ENCODE results near the gene GPR89B. TPM values are rescaled to one million over a fixed set of nuclear protein-coding genes. Genes with fewer than 3 reads are reported as not detected.

The GPR89B gene
- total and polyA plus RNA-seq, 2 of the 8 experiments (the other 6 are each of a cell fraction or from before 2014, with no cell fraction given), result 19.5 to 32.5 TPM

DNA sequence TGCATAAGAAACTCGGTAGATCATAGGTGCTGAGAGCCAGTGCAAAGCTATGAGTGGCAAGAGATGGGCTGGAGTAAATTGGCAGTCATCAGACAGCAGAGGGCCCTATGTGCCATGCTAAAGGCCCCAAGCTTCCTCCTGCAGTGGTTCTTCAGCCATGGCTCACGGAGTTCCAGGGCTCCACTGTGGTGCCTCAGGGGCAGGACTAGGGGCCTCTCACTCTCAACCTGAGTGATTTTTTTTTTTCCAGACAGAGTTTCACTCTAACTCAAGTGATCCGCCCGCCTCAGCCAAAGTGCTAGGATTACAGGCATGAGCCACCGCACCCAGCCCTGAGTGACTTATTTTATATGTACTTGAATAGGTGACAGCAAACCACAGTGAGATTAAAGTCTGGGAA, 36.0 kb upstream of the GPR89B start:
- Histone ChIP-seq H3K27me3 (replicated peaks in 1 of 4; ENCODE audit: control insufficient read depth in 3 of 4, extremely low read depth in 1 of 4, insufficient read depth in 3 of 4, low read length in 3 of 4) (no peaks in the 10 kb centered on the region), H3K79me1 (ENCODE audit: low read depth, low read length) (no peaks in the 10 kb centered on the region), H3K4me1 (replicated peaks in 1 of 4; ENCODE audit: control insufficient read depth in 3 of 4, insufficient read depth in 4 of 4, low read length in 3 of 4) (peaks cover 0 to 6% (median 0%) of the 10 kb centered on the region in 4 experiments; a peak in 3 of 7 replicates), H3K9me3 (ENCODE audit: insufficient read depth in 2 of 2, low read depth in 1 of 2, low read length in 1 of 2) (no peaks in the 10 kb centered on the region), H2BK20ac (ENCODE audit: low read length) (no peak overlapping the region), H3K56ac (replicated peaks; ENCODE audit: insufficient read length, low read depth, low read length) (no peak overlapping the region), H3K23ac (ENCODE audit: insufficient read length) (no peak overlapping the region), H3K4me2 (ENCODE audit: insufficient read depth in 1 of 2, low read depth in 2 of 2, low read length in 2 of 2) (no peak overlapping the region), H3K4me3 (ENCODE audit: extremely low read depth in 1 of 4, insufficient read depth in 2 of 4, low read depth in 3 of 4, low read length in 4 of 4) (no peak overlapping the region), H2BK5ac (ENCODE audit: low read depth, low read length) (no peak overlapping the region), H4K91ac (replicated peaks; ENCODE audit: insufficient read length, low read length) (no peak overlapping the region), H3K18ac (ENCODE audit: extremely low read depth, low read length) (no peak overlapping the region), H4K8ac (ENCODE audit: extremely low read depth, insufficient read depth, low read length) (no peak overlapping the region), H2AFZ (ENCODE audit: low read length) (no peak overlapping the region; the same call in 1 of the 2 replicates), H4K20me1 (replicated peaks in 1 of 2; ENCODE audit: control insufficient read depth in 1 of 2, insufficient read depth in 2 of 2, low read length in 2 of 2) (no peaks in the 10 kb centered on the region), H3K9ac (replicated peaks in 1 of 4; ENCODE audit: extremely low read depth in 1 of 4, low read depth in 3 of 4, low read length in 3 of 4) (no peak overlapping the region), H3K23me2 (ENCODE audit: low read depth, low read length) (no peaks in the 10 kb centered on the region), H3K79me2 (ENCODE audit: control insufficient read depth in 1 of 2, insufficient read depth in 2 of 2, low read length in 2 of 2) (no peaks in the 10 kb centered on the region), H3K4ac (replicated peaks; ENCODE audit: insufficient read length, low read depth, low read length) (no peak overlapping the region), H4K5ac (ENCODE audit: insufficient read length, low read depth, low read length) (no peak overlapping the region), H2BK15ac (ENCODE audit: low read length) (no peak overlapping the region), H2BK12ac (ENCODE audit: low read depth, low read length) (no peak overlapping the region), H3K14ac (ENCODE audit: insufficient read length) (no peak overlapping the region), H2BK120ac (replicated peaks; ENCODE audit: low read depth, low read length) (no peak overlapping the region), H2AK5ac (ENCODE audit: low read depth, low read length) (no peak overlapping the region), H3K27ac (ENCODE audit: low read depth, low read length) (no peak overlapping the region), H3K36me3 (ENCODE audit: control insufficient read depth in 2 of 4, insufficient read depth in 4 of 4, low read length in 3 of 4) (no peaks in the 10 kb centered on the region)
- FAIRE-seq, result no peak
- WGBS, 2 experiments (ENCODE audit: extremely low coverage in 1 of 2, insufficient coverage in 1 of 2, insufficient read length in 1 of 2, insufficient replicate concordance in 2 of 2, low coverage in 1 of 2, low lambda C conversion rate in 2 of 2, missing lambda C conversion rate in 1 of 2), result 76% methylated on average over 5 of the region's 5 CpGs; no CpG with 5 or more reads in 1 of the 2 experiments
- ChIA-PET CTCF (ENCODE audit: partially characterized antibody) (interaction anchor here (0.6 to 7.7 kb wide), 56 partner anchors 8 to 620 kb away, joined by 3 to 206 read pairs (median 5); partner anchors contain the start of genes ACP6 and GJA8), POLR2A (ENCODE audit: partially characterized antibody) (interaction anchor here (0.6 to 1.7 kb wide), 3 partner anchors 12 to 166 kb away, joined by 4 to 5 read pairs (median 4); no protein-coding TSS in a partner anchor)
- TF ChIP-seq, protein P1, sequence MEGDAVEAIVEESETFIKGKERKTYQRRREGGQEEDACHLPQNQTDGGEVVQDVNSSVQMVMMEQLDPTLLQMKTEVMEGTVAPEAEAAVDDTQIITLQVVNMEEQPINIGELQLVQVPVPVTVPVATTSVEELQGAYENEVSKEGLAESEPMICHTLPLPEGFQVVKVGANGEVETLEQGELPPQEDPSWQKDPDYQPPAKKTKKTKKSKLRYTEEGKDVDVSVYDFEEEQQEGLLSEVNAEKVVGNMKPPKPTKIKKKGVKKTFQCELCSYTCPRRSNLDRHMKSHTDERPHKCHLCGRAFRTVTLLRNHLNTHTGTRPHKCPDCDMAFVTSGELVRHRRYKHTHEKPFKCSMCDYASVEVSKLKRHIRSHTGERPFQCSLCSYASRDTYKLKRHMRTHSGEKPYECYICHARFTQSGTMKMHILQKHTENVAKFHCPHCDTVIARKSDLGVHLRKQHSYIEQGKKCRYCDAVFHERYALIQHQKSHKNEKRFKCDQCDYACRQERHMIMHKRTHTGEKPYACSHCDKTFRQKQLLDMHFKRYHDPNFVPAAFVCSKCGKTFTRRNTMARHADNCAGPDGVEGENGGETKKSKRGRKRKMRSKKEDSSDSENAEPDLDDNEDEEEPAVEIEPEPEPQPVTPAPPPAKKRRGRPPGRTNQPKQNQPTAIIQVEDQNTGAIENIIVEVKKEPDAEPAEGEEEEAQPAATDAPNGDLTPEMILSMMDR (IDR thresholded peaks at IDR 0.05; ENCODE audit: control extremely low read depth in 1 of 3, insufficient read depth in 1 of 3, low read depth in 1 of 3, low read length in 3 of 3), result peak; percentile 26 to 32 (median 30); a peak in 3 of 4 replicates
- TF ChIP-seq CBX8 (IDR thresholded peaks at IDR 0.05; ENCODE audit: borderline replicate concordance, low read depth, low read length), result no peak
- TF ChIP-seq RAD21 (IDR thresholded peaks at IDR 0.05 in 1 of 2, conservative IDR thresholded peaks at IDR 0.05 in 1 of 2; ENCODE audit: low read depth in 2 of 2, low read length in 2 of 2), result peak; percentile 26 to 60; a peak in 3 of 4 replicates
- no peak for DNase-seq (ENCODE audit: low read depth in 1 of 2, low spot score in 2 of 2)
